ENCODE measurements around the gene TM2D3. TPM values are rescaled to one million over a fixed set of nuclear protein-coding genes. Genes with fewer than 3 reads are reported as not detected.
"Not testable (repeated sequence)": the region's sequence is repeated elsewhere in the genome, so short reads cannot be mapped to it uniquely, and the experiment has no call there.

TM2D3 gene
- polyA plus RNA-seq, 5 donors = 53.6 to 66.8 (median 64.7) TPM

DNA sequence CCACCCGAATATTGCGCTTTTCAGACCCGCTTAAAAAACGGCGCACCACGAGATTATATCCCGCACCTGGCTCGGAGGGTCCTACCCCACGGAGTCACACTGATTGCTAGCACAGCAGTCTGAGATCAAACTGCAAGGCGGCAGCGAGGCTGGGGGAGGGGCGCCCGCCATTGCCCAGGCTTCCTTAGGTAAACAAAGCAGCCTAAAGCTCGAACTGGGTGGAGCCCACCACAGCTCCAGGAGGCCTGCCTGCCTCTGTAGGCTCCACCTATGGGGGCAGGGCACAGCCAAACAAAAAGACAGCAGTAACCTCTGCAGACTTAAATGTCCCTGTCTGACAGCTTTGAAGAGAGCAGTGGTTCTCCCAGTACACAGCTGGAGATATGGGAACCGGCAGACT lies 25.5 kb downstream of the TM2D3 start:
- DNase-seq = not testable (repeated sequence)

GRCh38 chr15:101625980-101626379 lies 26.2 kb downstream of the TM2D3 start:
- no peak for DNase-seq

DNA sequence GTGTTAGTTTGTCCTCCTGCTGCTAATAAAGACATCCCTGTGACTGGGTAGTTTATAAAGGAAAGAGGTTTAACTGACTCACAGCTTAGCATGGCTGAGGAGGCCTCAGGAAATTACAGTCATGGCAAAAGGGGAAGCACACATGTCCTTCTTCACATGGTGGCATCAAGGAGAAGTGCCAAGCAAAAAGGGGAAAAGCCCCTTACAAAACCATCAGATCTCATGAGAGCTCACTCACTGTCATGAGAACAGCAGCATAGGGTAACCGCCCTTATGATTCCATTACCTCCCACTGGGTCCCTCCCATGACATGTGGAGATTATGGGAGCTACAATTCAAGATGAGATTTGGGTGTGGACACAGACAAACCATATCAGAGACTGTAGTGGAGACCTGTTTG lies 27.0 kb downstream of the TM2D3 start:
- no peak for DNase-seq

GRCh38 chr15:101623367-101624304 lies 28.5 kb downstream of the TM2D3 start:
- no peak for DNase-seq

- DNase-seq = no peak
These were observed 30.2 kb downstream of the TM2D3 start for GRCh38 chr15:101621961-101622360.

GRCh38 chr15:101620671-101621070 lies 31.5 kb downstream of the TM2D3 start:
- DNase-seq = no peak

GRCh38 chr15:101619615-101619865 lies 32.6 kb downstream of the TM2D3 start:
- DNase-seq = no peak

GRCh38 chr15:101618851-101619614 lies 33.1 kb downstream of the TM2D3 start:
- DNase-seq = no peak

- no peak for DNase-seq
These were observed 34.1 kb downstream of the TM2D3 start for GRCh38 chr15:101618076-101618475.

DNA sequence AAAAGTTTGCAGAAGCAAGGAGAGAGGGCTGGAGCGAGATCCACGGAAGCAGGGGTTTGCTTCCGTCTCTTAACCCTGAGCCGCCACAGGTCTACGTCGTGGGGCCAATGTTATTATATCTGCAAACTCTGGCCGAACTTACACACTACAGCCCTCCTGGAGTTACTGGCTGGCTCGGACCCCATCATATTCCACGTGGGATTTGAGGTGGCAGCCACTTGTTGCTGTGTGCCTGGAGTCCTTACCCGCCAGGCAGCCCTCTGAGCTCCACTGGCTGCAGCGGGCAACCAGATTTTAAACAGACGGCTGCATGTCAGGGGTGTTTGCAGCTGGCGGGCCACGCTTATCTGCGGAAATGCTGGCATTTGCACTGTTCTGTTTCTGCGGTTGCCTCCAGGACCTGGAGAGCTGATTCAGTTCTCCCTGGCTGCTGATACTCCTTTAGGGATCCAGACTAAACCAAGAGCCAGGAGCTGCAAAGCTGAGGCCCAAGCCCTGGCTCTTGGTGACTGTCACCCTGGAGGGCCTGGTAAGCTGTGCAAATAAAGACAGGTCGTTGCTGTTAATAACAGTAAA lies 34.7 kb downstream of the TM2D3 start:
- DNase-seq = no peak

- peak; percentile 56 for DNase-seq
These were observed 36.0 kb downstream of the TM2D3 start for GRCh38 chr15:101615986-101616848.

GRCh38 chr15:101615414-101615985 lies 36.7 kb downstream of the TM2D3 start:
- DNase-seq = no peak

DNA sequence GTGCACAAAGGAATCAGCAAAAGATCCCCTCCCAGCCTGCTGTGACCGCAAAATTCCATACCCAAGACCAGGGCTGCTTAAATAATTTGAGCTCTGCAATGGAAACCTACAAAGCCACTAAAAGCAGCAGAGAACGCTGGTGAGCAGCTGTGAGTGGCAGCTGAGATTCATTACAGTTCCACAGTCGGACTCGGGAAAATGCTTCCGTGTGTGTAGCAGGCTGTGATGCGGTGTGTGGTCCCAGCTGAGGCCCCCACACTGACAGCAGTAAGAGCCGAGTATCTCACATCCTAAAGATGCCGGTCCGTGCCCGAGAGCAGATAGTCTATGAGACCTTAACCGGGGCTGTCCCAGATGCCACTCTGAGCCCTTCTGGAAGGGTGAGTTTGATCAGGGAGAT lies 37.4 kb downstream of the TM2D3 start:
- DNase-seq = no peak

- DNase-seq = no peak
These were observed 38.1 kb downstream of the TM2D3 start for GRCh38 chr15:101614001-101614585.

DNA sequence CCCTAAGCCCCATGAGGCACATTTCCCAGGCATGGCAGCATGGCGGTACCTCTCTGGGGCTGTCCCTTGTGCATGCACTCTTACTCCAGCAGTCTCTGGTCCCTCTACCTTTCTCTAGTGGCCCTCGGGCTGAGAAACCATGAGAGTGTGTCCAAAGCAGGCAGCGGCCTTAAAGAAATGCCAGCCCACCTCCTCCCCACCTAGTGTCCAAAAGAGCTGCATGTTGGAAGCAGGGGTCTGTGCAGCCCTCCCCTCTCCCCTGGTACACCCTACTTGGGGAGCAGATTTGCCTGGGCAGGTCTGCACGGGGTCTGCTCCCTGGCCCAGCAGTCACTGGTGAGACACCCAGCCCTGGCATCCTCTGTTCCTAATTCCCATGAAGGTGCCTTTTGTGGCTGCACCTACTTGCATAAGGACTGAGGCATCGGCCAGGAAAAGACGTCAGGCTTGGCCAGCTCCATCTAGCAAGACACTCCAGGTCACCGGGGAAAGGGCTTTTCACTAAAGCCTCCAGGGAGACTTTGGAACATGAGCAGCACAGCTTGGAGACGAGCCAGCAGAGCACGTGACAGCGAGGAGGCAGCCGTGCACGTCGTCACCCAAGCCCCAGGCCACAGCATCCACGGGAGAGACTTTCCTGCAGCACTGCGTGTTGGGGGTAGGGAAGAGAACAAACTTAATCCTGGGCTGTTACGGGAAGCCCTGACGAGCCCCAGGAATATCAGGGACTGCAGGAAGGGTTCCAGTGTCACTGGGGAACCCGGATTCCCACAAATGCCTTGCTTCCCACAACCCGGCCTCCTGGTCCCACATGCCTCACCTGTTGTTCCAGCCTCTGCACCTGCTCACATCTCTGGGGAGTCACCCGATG lies 38.8 kb downstream of the TM2D3 start:
- DNase-seq = peak; percentile 64 to 66

DNA sequence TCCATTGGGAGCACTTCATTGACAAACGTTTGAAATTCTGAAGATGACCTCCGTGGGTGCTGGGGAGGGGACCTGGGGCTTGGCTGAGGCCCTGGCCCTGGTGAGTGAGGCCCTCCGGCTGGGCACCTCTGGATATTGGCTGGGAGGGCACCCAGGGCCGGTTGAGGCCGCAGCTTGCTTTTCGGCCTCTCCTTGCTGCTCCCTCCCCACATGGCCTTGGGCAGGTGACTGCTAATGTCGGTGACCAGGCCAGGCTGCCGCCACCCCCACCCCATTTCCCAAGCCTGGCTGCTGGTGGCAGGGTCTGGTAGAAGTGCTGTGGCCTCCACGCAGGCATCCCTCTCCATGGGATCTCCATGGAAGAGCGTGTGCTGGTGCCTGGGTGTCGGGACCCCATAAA lies 39.5 kb downstream of the TM2D3 start:
- no peak for DNase-seq

DNA sequence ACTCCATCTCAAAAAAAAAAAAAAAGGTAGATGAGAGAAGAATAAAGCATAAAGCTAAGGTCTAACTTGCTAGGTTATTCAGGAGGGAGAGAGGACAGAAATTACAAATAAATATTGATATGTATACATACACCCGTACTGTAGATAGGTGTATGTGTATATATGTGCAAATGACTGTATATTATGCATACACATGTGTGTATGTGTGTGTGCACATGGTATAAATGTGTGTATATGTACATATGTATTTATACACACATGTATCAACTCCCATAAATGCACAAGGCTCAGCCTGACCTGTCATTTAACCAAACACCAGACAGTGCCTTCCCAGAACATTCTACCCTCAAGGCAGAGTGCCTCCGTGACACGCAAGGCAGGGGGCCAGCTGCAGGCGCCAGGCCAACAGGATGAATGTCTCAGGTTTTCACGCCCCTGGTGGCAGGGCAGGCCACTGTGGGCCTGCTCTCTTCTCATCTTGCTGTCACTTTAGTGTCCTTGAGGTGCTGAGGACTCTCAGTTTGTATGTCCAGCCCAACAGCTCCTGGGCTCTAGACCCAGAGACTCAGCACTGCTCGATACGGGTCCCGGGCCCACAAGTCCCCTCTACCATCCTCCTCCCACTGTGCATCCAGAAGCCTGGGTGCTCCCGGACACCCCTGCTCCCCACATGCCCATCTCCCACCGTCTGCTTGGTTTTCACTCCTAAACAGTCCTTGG lies 40.4 kb downstream of the TM2D3 start:
- no peak for DNase-seq

DNA sequence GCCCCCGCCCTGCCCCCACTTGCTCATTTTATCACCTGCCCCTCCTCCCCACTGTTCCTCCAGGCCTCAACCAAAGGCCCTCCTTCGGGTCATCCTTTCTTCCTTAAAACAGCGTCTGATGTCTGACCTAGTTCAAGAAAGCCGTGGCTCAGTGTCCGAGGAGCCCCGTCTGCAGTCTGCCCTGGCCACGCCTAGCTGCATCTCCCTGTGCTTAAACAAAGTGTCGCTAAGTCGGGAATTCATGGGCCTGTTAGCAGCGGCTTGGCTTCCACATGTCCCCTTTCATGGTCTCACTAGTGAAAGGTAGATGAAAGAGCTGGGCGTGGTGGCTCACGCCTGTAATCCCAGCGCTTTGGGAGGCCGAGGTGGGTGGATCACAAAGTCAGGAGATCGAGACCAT lies 41.2 kb downstream of the TM2D3 start:
- DNase-seq = no peak

- no peak for DNase-seq
These were observed 41.6 kb downstream of the TM2D3 start for GRCh38 chr15:101610611-101611000.

Data from right lung (tissue), 5 donors.